ENCODE results near the gene SEMA6D. TPM values are rescaled to one million over a fixed set of nuclear protein-coding genes. Genes with fewer than 3 reads are reported as not detected.
A peak's percentile ranks its signal among the peaks of the same experiment; 100 is the strongest.

SEMA6D gene
- total RNA-seq, 1 donor from 2014 or later: 6.4 TPM

- Mint-ChIP-seq H3K27ac (ENCODE audit: unreplicated experiment) (no peak overlapping the region), H3K9me3 (ENCODE audit: low read depth) (no peaks in the 10 kb centered on the region), H3K36me3 (ENCODE audit: low read depth) (no peaks in the 10 kb centered on the region), H3K27me3 (ENCODE audit: low read depth) (no peaks in the 10 kb centered on the region), H3K4me1 (ENCODE audit: low read depth) (peaks cover 14% of the 10 kb centered on the region), H3K4me3 (ENCODE audit: unreplicated experiment) (no peak overlapping the region)
- DNase-seq (ENCODE audit: low spot score): no peak
- TF ChIP-seq, protein P1, sequence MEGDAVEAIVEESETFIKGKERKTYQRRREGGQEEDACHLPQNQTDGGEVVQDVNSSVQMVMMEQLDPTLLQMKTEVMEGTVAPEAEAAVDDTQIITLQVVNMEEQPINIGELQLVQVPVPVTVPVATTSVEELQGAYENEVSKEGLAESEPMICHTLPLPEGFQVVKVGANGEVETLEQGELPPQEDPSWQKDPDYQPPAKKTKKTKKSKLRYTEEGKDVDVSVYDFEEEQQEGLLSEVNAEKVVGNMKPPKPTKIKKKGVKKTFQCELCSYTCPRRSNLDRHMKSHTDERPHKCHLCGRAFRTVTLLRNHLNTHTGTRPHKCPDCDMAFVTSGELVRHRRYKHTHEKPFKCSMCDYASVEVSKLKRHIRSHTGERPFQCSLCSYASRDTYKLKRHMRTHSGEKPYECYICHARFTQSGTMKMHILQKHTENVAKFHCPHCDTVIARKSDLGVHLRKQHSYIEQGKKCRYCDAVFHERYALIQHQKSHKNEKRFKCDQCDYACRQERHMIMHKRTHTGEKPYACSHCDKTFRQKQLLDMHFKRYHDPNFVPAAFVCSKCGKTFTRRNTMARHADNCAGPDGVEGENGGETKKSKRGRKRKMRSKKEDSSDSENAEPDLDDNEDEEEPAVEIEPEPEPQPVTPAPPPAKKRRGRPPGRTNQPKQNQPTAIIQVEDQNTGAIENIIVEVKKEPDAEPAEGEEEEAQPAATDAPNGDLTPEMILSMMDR (IDR thresholded peaks at IDR 0.05): no peak
Measured at GRCh38 chr15:47813748-47814384, 96.6 kb downstream of the SEMA6D start.

GRCh38 chr15:47814620-47815019 lies 97.3 kb downstream of the SEMA6D start:
- no peak for DNase-seq (ENCODE audit: low spot score)
- Mint-ChIP-seq H3K9me3 (ENCODE audit: low read depth) (no peaks in the 10 kb centered on the region), H3K4me1 (ENCODE audit: low read depth) (peaks cover 14% of the 10 kb centered on the region), H3K4me3 (ENCODE audit: unreplicated experiment) (no peak overlapping the region), H3K27ac (ENCODE audit: unreplicated experiment) (no peak overlapping the region), H3K36me3 (ENCODE audit: low read depth) (no peaks in the 10 kb centered on the region), H3K27me3 (ENCODE audit: low read depth) (no peaks in the 10 kb centered on the region)
- TF ChIP-seq, protein P1 (IDR thresholded peaks at IDR 0.05): no peak

GRCh38 chr15:47817969-47818548 lies 100.8 kb downstream of the SEMA6D start:
- Mint-ChIP-seq H3K4me1 (ENCODE audit: low read depth) (peaks cover 24% of the 10 kb centered on the region), H3K27me3 (ENCODE audit: low read depth) (no peaks in the 10 kb centered on the region), H3K27ac (ENCODE audit: unreplicated experiment) (no peak overlapping the region), H3K4me3 (ENCODE audit: unreplicated experiment) (no peak overlapping the region), H3K9me3 (ENCODE audit: low read depth) (no peaks in the 10 kb centered on the region), H3K36me3 (ENCODE audit: low read depth) (no peaks in the 10 kb centered on the region)
- TF ChIP-seq, protein P1 (IDR thresholded peaks at IDR 0.05): no peak
- DNase-seq (ENCODE audit: low spot score): no peak

DNA sequence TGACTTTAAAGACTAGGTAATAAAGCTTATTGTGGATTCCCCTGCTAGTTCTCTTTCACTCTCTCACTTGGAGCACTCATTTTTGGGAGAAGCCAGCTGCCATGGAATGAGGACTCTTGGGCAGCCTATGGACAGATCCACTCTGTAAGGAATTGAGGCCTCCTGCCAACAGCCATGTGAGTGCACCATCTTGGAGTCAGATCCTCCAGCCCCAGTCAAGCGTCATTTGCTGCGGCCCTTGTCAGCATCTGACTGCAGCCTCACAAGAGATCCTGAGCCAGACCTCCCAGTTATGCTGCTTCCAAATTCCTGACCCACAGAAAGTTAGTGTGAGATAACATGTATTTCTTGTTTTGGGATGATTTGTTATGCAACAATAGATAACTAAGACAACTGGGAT lies 101.9 kb downstream of the SEMA6D start:
- TF ChIP-seq, protein P1 (IDR thresholded peaks at IDR 0.05): no peak
- Mint-ChIP-seq H3K27ac (ENCODE audit: unreplicated experiment) (no peak overlapping the region), H3K36me3 (ENCODE audit: low read depth) (no peaks in the 10 kb centered on the region), H3K4me1 (ENCODE audit: low read depth) (peaks cover 24% of the 10 kb centered on the region), H3K4me3 (ENCODE audit: unreplicated experiment) (no peak overlapping the region), H3K9me3 (ENCODE audit: low read depth) (no peaks in the 10 kb centered on the region), H3K27me3 (ENCODE audit: low read depth) (peaks cover under 1% of the 10 kb centered on the region)
- DNase-seq (ENCODE audit: low spot score): no peak

- no peaks in the 10 kb centered on the region for H3K9me3 Mint-ChIP-seq (ENCODE audit: low read depth)
- no peaks in the 10 kb centered on the region for H3K36me3 Mint-ChIP-seq (ENCODE audit: low read depth)
- no peak for DNase-seq (ENCODE audit: low spot score)
- H3K4me1 Mint-ChIP-seq (ENCODE audit: low read depth): peaks cover 24% of the 10 kb centered on the region
- TF ChIP-seq, protein P1 (IDR thresholded peaks at IDR 0.05): no peak
- H3K27ac Mint-ChIP-seq (ENCODE audit: unreplicated experiment): peak overlapping the region; percentile 29
- H3K27me3 Mint-ChIP-seq (ENCODE audit: low read depth): peaks cover 1% of the 10 kb centered on the region
- H3K4me3 Mint-ChIP-seq (ENCODE audit: unreplicated experiment): no peak overlapping the region
Measured at GRCh38 chr15:47820057-47820746, 102.9 kb downstream of the SEMA6D start.
